H9 (cell line): Measurements from ENCODE around the gene RAB11FIP4. TPM values are rescaled to one million over a fixed set of nuclear protein-coding genes. Genes with fewer than 3 reads are reported as not detected.

Experiments
- DNase-seq: peaks from one replicate; pipeline ENCODE4 v3.0.0-alpha.2; 2017
- H2AFZ ChIP-seq: one replicate; pipeline ENCODE4 v1.6.1; 2013; ENCODE audit warnings: mild to moderate bottlenecking, low read length, control low read depth, moderate library complexity
- H2AK5ac ChIP-seq: 2 replicates; pipeline ENCODE4 v1.6.1; 2013; ENCODE audit warnings: low read length, control low read depth, mixed read lengths; ENCODE audit not compliant: insufficient read length
- H2BK120ac ChIP-seq: one replicate; pipeline ENCODE4 v1.6.1; 2013; ENCODE audit warnings: low read depth, mild to moderate bottlenecking, low read length, control low read depth, inconsistent platforms; ENCODE audit not compliant: poor library complexity, severe bottlenecking
- H2BK12ac ChIP-seq: 2 replicates; pipeline ENCODE4 v1.6.1; 2013; ENCODE audit warnings: low read length, control low read depth, mixed read lengths, low read depth; ENCODE audit not compliant: insufficient read length
- H2BK15ac ChIP-seq: 2 replicates; pipeline ENCODE4 v1.6.1; 2013; ENCODE audit warnings: low read depth, low read length, control low read depth
- H2BK20ac ChIP-seq: one replicate; pipeline ENCODE4 v1.6.1; 2013; ENCODE audit warnings: low read depth, mild to moderate bottlenecking, low read length, control low read depth, inconsistent platforms; ENCODE audit not compliant: poor library complexity, severe bottlenecking
- H2BK5ac ChIP-seq: 2 replicates; pipeline ENCODE4 v1.6.1; 2013; ENCODE audit warnings: low read length, control low read depth, mixed read lengths; ENCODE audit not compliant: insufficient read length
- H3K14ac ChIP-seq: 2 replicates; pipeline ENCODE4 v1.6.1; 2013; ENCODE audit warnings: low read length, control low read depth; ENCODE audit not compliant: insufficient read depth
- H3K18ac ChIP-seq: 2 replicates; pipeline ENCODE4 v1.6.1; 2013; ENCODE audit warnings: low read depth, mild to moderate bottlenecking, mixed read lengths, low read length, control low read depth; ENCODE audit not compliant: insufficient read length
- H3K23ac ChIP-seq: 2 replicates; pipeline ENCODE4 v1.6.1; 2013; ENCODE audit warnings: low read length, control low read depth, mixed read lengths, low read depth; ENCODE audit not compliant: insufficient read length
- H3K23me2 ChIP-seq: 2 replicates; pipeline ENCODE4 v1.6.1; 2013; ENCODE audit warnings: low read depth, mild to moderate bottlenecking, mixed read lengths, low read length, control low read depth; ENCODE audit not compliant: insufficient read length, poor library complexity, severe bottlenecking
- H3K27ac ChIP-seq: 2 replicates; pipeline ENCODE4 v1.5.1; 2013; ENCODE audit warnings: low read length, control low read depth, mixed read lengths, low read depth; ENCODE audit not compliant: insufficient read length
- H3K27me3 ChIP-seq: 2 replicates; pipeline ENCODE4 v1.6.1; 2013; ENCODE audit warnings: low read length, control low read depth, inconsistent platforms; ENCODE audit not compliant: insufficient read depth
- H3K4ac ChIP-seq: 2 replicates; pipeline ENCODE4 v1.6.1; 2013; ENCODE audit warnings: low read depth, mild to moderate bottlenecking, control low read depth, inconsistent platforms, low read length, moderate library complexity
- H3K4me1 ChIP-seq: 2 replicates; pipeline ENCODE4 v1.6.1; 2013; ENCODE audit warnings: low read length, control low read depth, inconsistent platforms; ENCODE audit not compliant: insufficient read depth
- H3K4me2 ChIP-seq: 2 replicates; pipeline ENCODE4 v1.6.1; 2013; ENCODE audit warnings: low read length, control low read depth, mixed read lengths; ENCODE audit not compliant: insufficient read length, insufficient read depth
- H3K56ac ChIP-seq: 2 replicates; pipeline ENCODE4 v1.6.1; 2013; ENCODE audit warnings: low read depth, mild to moderate bottlenecking, mixed read lengths, low read length, control low read depth; ENCODE audit not compliant: insufficient read length
- H3K79me1 ChIP-seq: 2 replicates; pipeline ENCODE4 v1.6.1; 2013; ENCODE audit warnings: low read depth, mild to moderate bottlenecking, moderate library complexity, low read length, control low read depth, inconsistent platforms; ENCODE audit not compliant: insufficient read depth, poor library complexity, severe bottlenecking
- H3K79me2 ChIP-seq: 2 replicates; pipeline ENCODE4 v1.6.1; 2013; ENCODE audit warnings: low read length, control low read depth, inconsistent platforms; ENCODE audit not compliant: insufficient read depth
- H3K9ac ChIP-seq: 2 replicates; pipeline ENCODE4 v1.6.1; 2013; ENCODE audit warnings: low read length, control low read depth, mixed read lengths; ENCODE audit not compliant: insufficient read length; ENCODE audit errors: extremely low read depth
- H3K9me3 ChIP-seq: one replicate; pipeline ENCODE4 v1.6.1; 2013; ENCODE audit warnings: low read depth, low read length, inconsistent platforms; ENCODE audit not compliant: control insufficient read depth
- H3T11ph ChIP-seq: one replicate; pipeline ENCODE4 v1.6.1; 2013; ENCODE audit warnings: mild to moderate bottlenecking, low read length, control low read depth, inconsistent platforms
- H4K20me1 ChIP-seq: one replicate; pipeline ENCODE4 v1.6.1; 2013; ENCODE audit not compliant: control insufficient read depth, insufficient read length, insufficient read depth
- H4K5ac ChIP-seq: 2 replicates; pipeline ENCODE4 v1.6.1; 2013; ENCODE audit warnings: low read depth, mild to moderate bottlenecking, mixed read lengths, low read length, control low read depth; ENCODE audit not compliant: insufficient read length
- H4K8ac ChIP-seq: replicated peaks from 2 replicates; pipeline ENCODE4 v1.6.1; 2013; ENCODE audit warnings: low read length, control low read depth, mixed read lengths, low read depth; ENCODE audit not compliant: insufficient read length
- H4K91ac ChIP-seq: 2 replicates; pipeline ENCODE4 v1.6.1; 2013; ENCODE audit warnings: low read depth, mild to moderate bottlenecking, moderate library complexity, mixed read lengths, low read length, control low read depth; ENCODE audit not compliant: insufficient read length
- H3K27ac Mint-ChIP-seq, 3 experiments: 2 replicates in 2 of 3; 3 replicates in 1 of 3; pipeline ENCODE4 v1.8.0; 2020 to 2021; ENCODE audit warnings: mixed read lengths in 3 of 3, mild to moderate bottlenecking in 1 of 3, moderate library complexity in 1 of 3
- H3K27me3 Mint-ChIP-seq: 2 replicates; pipeline ENCODE4 v1.8.0; 2021; ENCODE audit warnings: low read depth, mild to moderate bottlenecking, moderate library complexity, mixed read lengths
- H3K36me3 Mint-ChIP-seq, 3 experiments: 2 replicates in 2 of 3; 3 replicates in 1 of 3; pipeline ENCODE4 v1.8.0; 2020 to 2021; ENCODE audit warnings: low read depth in 3 of 3, mixed read lengths in 3 of 3; ENCODE audit not compliant: insufficient read depth in 1 of 3
- H3K4me1 Mint-ChIP-seq, 2 experiments: 2 replicates each; pipeline ENCODE4 v1.8.0; 2020; ENCODE audit warnings: mixed read lengths in 2 of 2
- H3K4me3 Mint-ChIP-seq, 2 experiments: 2 replicates in 1 of 2; 3 replicates in 1 of 2; pipeline ENCODE4 v1.8.0; 2020 to 2021; ENCODE audit warnings: mild to moderate bottlenecking in 2 of 2, mixed read lengths in 2 of 2, moderate library complexity in 1 of 2
- H3K9me3 Mint-ChIP-seq, 2 experiments: 2 replicates in 1 of 2; 3 replicates in 1 of 2; pipeline ENCODE4 v1.8.0; 2020; ENCODE audit warnings: mild to moderate bottlenecking in 2 of 2, mixed read lengths in 2 of 2, moderate library complexity in 1 of 2
- CTCF ChIP-seq: fragments of 200-600 bp; sonication (generic); conservative IDR thresholded peaks from 3 replicates; pipeline ENCODE4 v1.8.0; 2021; ENCODE audit warnings: antibody characterized with exemption, mild to moderate bottlenecking
- WGBS: extraction: QIAGEN DNeasy Blood & Tissue Kit; methylation state at CpG from one replicate; pipeline ENCODE4 v1.1.7; 2013; ENCODE audit warnings: missing lambda C conversion rate, low lambda C conversion rate, mixed read lengths; ENCODE audit not compliant: insufficient read length; ENCODE audit errors: extremely low coverage; 5-methylcytosine and 5-hydroxymethylcytosine counted together
- total RNA-seq: library from RNA; stranded (reverse); gene quantifications from 2 replicates; pipeline ENCODE4 v1.2.1, GENCODE V29; 2021

The RAB11FIP4 gene
- total RNA-seq, 1 experiment from 2014 or later = 25.7 TPM

- no peak overlapping the region for H3K14ac ChIP-seq
- H2BK20ac ChIP-seq = no peak overlapping the region
- H2BK12ac ChIP-seq = no peak overlapping the region
- H2BK120ac ChIP-seq = no peak overlapping the region
- H3T11ph ChIP-seq = no peak overlapping the region
- no peak overlapping the region for H2BK15ac ChIP-seq
- no peak overlapping the region for H4K91ac ChIP-seq
- no peak overlapping the region for H2BK5ac ChIP-seq
- H3K56ac ChIP-seq = no peak overlapping the region
- no peak overlapping the region for H3K27ac ChIP-seq
- no peaks in the 10 kb centered on the region; the same call in 1 of the 2 replicates for H3K4me1 ChIP-seq
- H4K5ac ChIP-seq = no peak overlapping the region
- DNase-seq = no peak
- no peak for TF ChIP-seq CTCF
- no CpG with 5 or more reads among the region's 5 CpGs for WGBS
- no peaks in the 10 kb centered on the region for H3K27me3 ChIP-seq
- Mint-ChIP-seq H3K9me3 (no peaks in the 10 kb centered on the region; a peak in 1 of 5 replicates), H3K27me3 (no peaks in the 10 kb centered on the region), H3K4me3 (no peak overlapping the region; a peak in 1 of 5 replicates), H3K36me3 (peaks cover 0 to 5% (median 0%) of the 10 kb centered on the region in 3 experiments; a peak in 3 of 7 replicates), H3K4me1 (peaks cover 11 to 19% of the 10 kb centered on the region in 2 experiments), H3K27ac (peak overlapping the region in 2 of 3 experiments; percentile 35 to 57; a peak in 2 of 7 replicates)
- H3K79me1 ChIP-seq = peaks cover 5% of the 10 kb centered on the region
- no peak overlapping the region for H3K4me2 ChIP-seq
- H3K23ac ChIP-seq = no peak overlapping the region
- H3K9ac ChIP-seq = no peak overlapping the region
- no peaks in the 10 kb centered on the region for H3K9me3 ChIP-seq
- H3K4ac ChIP-seq = no peak overlapping the region
- H3K23me2 ChIP-seq = no peaks in the 10 kb centered on the region
- H3K18ac ChIP-seq = no peak overlapping the region
- no peak overlapping the region for H2AK5ac ChIP-seq
- H4K20me1 ChIP-seq = peaks cover 4% of the 10 kb centered on the region
- H4K8ac ChIP-seq = no peak overlapping the region
- no peaks in the 10 kb centered on the region; the same call in 1 of the 2 replicates for H3K79me2 ChIP-seq
- H2AFZ ChIP-seq = no peak overlapping the region
Measured at GRCh38 chr17:31509805-31510177, 118.3 kb downstream of the RAB11FIP4 start.
